Measurements from ENCODE around the gene NUDCD3. TPM values are rescaled to one million over a fixed set of nuclear protein-coding genes. Genes with fewer than 3 reads are reported as not detected.
A peak's percentile ranks its signal among the peaks of the same experiment; 100 is the strongest.

Gene NUDCD3
- total RNA-seq: 104 TPM
- long read RNA-seq, full-length matches to known transcripts: 69 of 105 reads
- long read RNA-seq, partial matches to known transcripts: 8 of 105 reads
- long read RNA-seq, other reads (novel, unspliced or antisense): 28 of 105 reads

GRCh38 chr7:44490351-44491200 is at the start of gene NUDCD3:
Gene NUDCD3 (minus strand): TSS chr7:44490658. CDS start chr7:44490600, 58 bp downstream.
- DNase-seq: peak; percentile 91
- intact Hi-C loops (cut with micrococcal nuclease): no loop called here
- peak; percentile 97 for ATAC-seq

GRCh38 chr7:44539669-44540506 is 49.4 kb upstream of the NUDCD3 start:
- intact Hi-C loops (cut with micrococcal nuclease): no loop called here
- DNase-seq (no peak), ATAC-seq (no peak)

DNA sequence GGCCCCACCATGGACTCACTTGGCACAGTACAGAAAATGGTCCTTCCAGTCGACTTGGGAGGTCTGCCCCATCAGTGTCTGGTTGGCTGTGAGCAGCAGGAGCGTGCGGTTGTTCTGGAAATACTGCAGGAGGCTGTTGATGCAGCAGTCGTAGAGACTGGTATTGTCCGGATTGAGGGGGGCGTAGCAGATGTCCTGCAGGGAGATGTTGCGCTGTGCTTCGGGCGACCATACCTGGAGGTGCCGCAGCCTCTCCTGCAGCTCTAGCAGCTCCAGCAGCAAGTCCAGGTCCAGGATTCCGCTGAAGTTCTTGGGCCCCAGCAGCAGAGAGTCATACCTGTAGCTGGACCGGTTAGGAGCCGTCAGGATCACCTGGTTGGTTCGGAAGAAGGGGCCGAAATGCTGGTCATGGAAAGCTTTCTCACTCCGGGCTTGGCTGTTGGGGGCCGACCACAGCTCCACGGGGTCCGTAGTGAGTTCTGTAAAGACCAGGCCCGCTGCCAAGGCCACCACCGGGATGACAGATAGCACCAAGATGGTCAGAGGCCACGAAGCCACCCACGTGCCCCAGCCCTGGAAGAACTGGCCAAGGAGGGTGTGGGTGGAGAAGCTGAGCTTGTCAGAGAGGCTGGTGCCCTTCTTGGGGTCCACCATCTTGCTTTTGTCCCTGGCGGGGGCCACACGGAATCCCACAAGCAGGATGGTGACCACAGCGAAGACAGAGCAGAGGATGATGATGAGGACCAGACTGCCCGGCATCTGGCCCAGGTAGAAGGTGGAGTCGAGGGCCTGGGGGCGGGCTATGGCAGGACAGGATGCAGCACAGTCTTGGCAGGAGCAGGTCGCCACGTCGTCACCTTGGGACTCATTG is 48.6 kb upstream of the NUDCD3 start:
- intact Hi-C loops (cut with micrococcal nuclease): no loop called here
- DNase-seq (no peak), ATAC-seq (no peak)

DNA sequence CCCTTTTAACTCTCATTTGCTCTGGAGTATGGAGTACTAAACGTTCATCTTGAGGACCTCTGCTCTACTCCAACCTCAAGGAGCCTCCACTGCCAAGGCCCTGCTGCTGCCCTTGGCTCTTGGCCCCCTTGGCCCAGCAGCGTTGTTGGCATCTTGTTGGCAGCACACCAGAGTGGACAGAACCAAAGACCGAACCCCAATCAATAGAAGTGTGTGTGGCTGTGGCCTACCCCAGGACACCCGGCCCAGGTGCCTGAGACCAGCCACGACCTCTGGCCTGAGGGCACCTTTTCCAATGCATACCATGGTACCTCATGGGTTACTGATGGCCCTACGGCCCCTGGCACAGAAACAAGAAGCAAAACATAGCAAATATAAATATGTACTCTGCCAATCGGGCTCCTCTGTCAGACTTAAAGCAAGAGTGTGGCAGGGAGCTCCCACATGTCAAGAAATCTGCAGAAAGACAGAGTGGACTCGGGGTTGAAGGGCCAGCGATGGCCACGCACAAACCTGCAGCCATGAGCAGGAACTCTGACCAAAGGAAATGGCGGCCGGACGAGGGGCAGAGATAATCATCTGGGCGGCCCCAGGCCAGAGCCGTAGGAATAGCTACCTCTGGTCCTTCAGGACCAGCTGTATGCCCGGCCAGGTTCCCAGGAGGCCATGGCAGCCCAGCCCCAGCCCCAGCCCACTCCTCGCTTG is 47.8 kb upstream of the NUDCD3 start:
- ATAC-seq (no peak), DNase-seq (no peak)
- intact Hi-C loops (cut with micrococcal nuclease): no loop called here

- ATAC-seq (no peak), DNase-seq (no peak)
- intact Hi-C loops (cut with micrococcal nuclease): no loop called here
Measured at GRCh38 chr7:44537442-44537841, 47.0 kb upstream of the NUDCD3 start.

- intact Hi-C loops (cut with micrococcal nuclease): no loop called here
- no peak for ATAC-seq
- no peak for DNase-seq
Measured at GRCh38 chr7:44536090-44536489, 45.6 kb upstream of the NUDCD3 start.

GRCh38 chr7:44535348-44536064 is 45.0 kb upstream of the NUDCD3 start:
- no peak for DNase-seq
- ATAC-seq: no peak
- intact Hi-C loops (cut with micrococcal nuclease): no loop called here

DNA sequence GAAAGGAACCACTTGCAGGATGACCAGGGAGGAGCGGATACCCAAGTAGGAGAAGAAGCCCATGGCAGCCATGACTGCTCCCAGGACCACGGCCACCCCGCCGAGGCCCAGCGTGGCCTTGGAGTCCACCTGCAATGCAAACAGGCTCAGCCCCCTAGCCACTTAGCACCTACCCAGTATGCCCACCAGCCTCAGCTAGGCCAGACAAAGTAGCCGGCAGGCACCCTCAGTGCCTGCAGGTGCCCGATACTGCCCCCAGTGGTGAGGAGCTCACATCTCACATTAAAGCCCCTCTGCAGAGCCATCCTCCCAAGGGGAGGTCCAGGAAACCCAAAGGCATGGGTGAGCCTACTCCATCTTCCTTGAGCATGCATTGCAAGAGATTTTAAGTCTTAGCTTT is 44.0 kb upstream of the NUDCD3 start:
- ATAC-seq (peak; percentile 54), DNase-seq (no peak)
- intact Hi-C loops (cut with micrococcal nuclease): no loop called here

DNA sequence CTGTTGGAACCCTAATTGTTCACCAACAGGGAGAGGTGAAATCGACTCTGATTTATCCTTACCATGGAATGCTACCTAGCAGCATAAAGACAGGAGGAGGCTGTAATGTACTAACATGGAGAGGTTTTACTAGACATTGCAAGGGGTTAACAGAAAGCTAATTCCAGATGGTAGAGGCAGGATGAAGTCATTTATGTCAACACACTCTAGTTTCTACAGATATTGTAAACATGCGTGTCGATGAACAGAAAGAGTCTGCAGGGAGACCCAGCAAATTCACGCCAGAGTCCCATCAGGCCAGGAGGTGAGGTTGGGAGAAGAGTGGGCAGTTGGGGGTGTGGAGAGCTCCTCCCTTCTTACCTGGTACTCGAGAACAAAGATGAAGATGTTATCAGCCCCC is 43.6 kb upstream of the NUDCD3 start:
- no peak for ATAC-seq
- intact Hi-C loops (cut with micrococcal nuclease): no loop called here
- DNase-seq: no peak

- DNase-seq (peak; percentile 40), ATAC-seq (peak; percentile 51)
- intact Hi-C loops (cut with micrococcal nuclease): no loop called here
Measured at GRCh38 chr7:44533301-44534055, 43.0 kb upstream of the NUDCD3 start.

DNA sequence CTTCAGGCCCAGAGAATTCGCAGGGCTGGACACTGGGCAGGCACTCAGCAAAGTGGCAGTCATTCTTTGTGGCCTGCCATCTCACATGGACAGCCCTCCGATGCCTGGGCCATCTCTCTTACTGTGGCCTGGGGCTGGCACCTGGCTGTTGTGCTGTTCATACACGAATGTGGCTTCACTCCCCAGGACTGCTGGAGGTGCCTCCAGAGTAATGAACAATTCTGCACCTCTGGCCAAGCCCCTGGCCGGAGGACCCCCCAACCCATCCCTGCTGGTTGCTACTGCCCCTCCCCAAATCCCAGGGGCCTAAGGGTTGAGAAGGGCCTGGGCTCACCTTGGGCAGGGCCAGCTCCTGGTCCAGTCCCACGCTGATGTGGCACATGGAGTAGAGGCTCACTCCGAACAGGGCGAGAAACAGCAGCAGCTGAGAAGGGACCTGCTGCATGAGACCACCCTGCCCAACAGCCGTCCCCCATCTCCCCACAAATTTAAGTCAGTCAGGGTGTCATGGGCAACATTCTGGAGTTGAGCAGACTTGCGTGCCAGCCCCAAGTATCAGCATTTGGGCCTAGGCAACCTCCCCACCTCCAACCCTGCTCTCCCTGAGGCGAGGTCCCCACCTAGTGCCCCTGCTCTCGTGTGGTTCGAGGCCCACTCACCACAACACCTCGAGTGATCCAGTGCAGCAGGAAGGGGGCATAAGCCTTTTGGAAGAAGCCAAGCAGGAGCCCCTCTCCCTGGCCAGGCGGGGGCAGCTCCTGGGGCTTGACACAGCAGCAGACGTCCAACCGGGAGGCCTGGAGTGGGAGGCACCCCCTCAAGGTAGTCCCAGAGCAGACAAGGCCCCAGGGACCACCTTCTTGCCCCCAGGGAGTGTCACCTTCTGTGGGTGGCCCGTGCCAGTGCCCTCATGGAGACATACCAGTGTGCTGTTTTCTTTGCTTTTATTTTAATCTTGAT is 41.2 kb upstream of the NUDCD3 start:
- no peak for DNase-seq
- no peak for ATAC-seq
- intact Hi-C loops (cut with micrococcal nuclease): no loop called here

- intact Hi-C loops (cut with micrococcal nuclease): no loop called here
- ATAC-seq: no peak
- no peak for DNase-seq
Measured at GRCh38 chr7:44530990-44531389, 40.5 kb upstream of the NUDCD3 start.

DNA sequence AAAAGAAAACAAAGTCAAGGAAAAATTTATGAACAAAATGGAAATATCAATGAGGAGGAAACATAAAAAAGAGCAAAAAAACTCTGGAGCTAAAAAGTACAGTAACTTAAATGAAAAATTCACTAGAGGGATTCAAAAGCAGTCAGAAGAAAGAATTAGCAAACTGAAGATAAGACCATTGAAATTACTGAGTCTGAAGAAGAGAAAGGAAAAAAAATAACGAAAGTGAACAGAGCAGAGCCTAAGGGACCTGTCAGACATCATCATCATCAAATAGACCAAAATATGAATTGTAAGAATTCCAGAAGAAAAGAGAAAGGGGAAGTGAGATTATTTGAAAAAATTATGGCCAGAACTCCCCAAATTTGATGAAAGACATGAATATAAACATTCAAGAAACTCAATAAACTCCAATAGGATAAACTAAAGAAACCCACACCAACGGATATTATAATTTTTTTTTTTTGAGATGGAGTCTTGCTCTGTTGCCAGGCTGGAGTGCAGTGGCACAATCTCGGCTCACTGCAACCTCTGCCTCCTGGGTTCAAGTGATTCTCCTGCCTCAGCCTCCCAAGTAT is 34.4 kb upstream of the NUDCD3 start:
- ATAC-seq: no peak
- intact Hi-C loops (cut with micrococcal nuclease): no loop called here
- DNase-seq: no peak

DNA sequence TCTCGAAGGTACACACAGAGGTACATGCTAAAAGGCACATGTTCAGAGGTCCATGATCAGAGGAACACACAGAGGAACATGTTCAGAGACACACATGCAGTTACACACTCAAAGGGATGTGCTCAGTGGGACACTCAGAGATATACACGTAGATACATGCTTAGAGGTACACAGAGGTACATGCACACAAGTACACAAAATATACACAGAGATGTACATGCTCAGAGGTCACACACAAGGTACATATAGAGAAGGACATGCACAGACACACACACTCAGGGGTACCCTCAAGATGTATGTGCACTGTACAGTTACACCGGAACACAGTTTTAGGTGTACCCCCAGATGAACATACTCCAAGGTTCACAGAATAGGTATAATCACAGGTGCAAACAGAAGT is 31.9 kb upstream of the NUDCD3 start:
- ATAC-seq (no peak), DNase-seq (no peak)
- intact Hi-C loops (cut with micrococcal nuclease): no loop called here

- DNase-seq: no peak
- no peak for ATAC-seq
- intact Hi-C loops (cut with micrococcal nuclease): no loop called here
Measured at GRCh38 chr7:44521347-44522095, 31.1 kb upstream of the NUDCD3 start.
